Liver (tissue), 9 donors: ENCODE results near the gene ATIC. TPM values are rescaled to one million over a fixed set of nuclear protein-coding genes. Genes with fewer than 3 reads are reported as not detected.

Experiments used
- DNase-seq: peaks from one replicate; pipeline ENCODE4 v3.0.0-alpha.2; 2017; ENCODE audit warnings: low spot score
- H3K27ac ChIP-seq, 2 donors: one replicate each; pipeline ENCODE4 v1.7.0; 2013; ENCODE audit warnings: inconsistent platforms in 2 of 2, low read length in 2 of 2, control low read depth in 1 of 2, low read depth in 1 of 2, mild to moderate bottlenecking in 1 of 2
- H3K27me3 ChIP-seq, 4 donors: one replicate each; pipeline versions ENCODE4 v1.6.1 to v1.7.0; 2013; ENCODE audit warnings: low read length in 3 of 4, inconsistent platforms in 1 of 4, mild to moderate bottlenecking in 1 of 4, moderate library complexity in 1 of 4; ENCODE audit not compliant: control insufficient read depth in 4 of 4, insufficient read depth in 4 of 4
- H3K36me3 ChIP-seq, 4 donors: one replicate each; pipeline versions ENCODE4 v1.6.1 to v1.7.0; 2013; ENCODE audit warnings: low read length in 3 of 4, mild to moderate bottlenecking in 3 of 4, low read depth in 1 of 4, moderate library complexity in 1 of 4; ENCODE audit not compliant: control insufficient read depth in 4 of 4, insufficient read depth in 3 of 4
- H3K4me1 ChIP-seq, 4 donors: one replicate each; pipeline versions ENCODE4 v1.6.1 to v1.7.0; 2013; ENCODE audit warnings: low read length in 3 of 4, mild to moderate bottlenecking in 3 of 4, moderate library complexity in 1 of 4; ENCODE audit not compliant: control insufficient read depth in 4 of 4, insufficient read depth in 4 of 4
- H3K4me3 ChIP-seq, 3 donors: one replicate each; pipeline versions ENCODE4 v1.6.1 to v1.7.0; 2013; ENCODE audit warnings: low read length in 3 of 3, control low read depth in 1 of 3, low read depth in 1 of 3, mild to moderate bottlenecking in 1 of 3
- H3K9ac ChIP-seq, 2 donors: one replicate each; pipeline ENCODE4 v1.7.0; 2013; ENCODE audit warnings: low read length in 2 of 2, mild to moderate bottlenecking in 2 of 2, moderate library complexity in 2 of 2, control low read depth in 1 of 2, low read depth in 1 of 2
- H3K9me3 ChIP-seq, 4 donors: one replicate each; pipeline versions ENCODE4 v1.6.1 to v1.7.0; 2013; ENCODE audit warnings: low read length in 3 of 4; ENCODE audit not compliant: control insufficient read depth in 4 of 4
- EGR1 ChIP-seq, 2 donors: IDR thresholded peaks; 2 replicates each; pipeline ENCODE4 v1.6.1; 2016 to 2018; ENCODE audit warnings: antibody characterized with exemption in 2 of 2, low read depth in 2 of 2
- FOXA1 ChIP-seq: IDR thresholded peaks from 2 replicates; pipeline ENCODE4 v1.6.1; 2016; ENCODE audit warnings: antibody characterized with exemption
- GABPA ChIP-seq, 2 donors: IDR thresholded peaks in 1 of 2; conservative IDR thresholded peaks in 1 of 2; 2 replicates each; pipeline ENCODE4 v1.6.1; 2016; ENCODE audit warnings: antibody characterized with exemption in 2 of 2, mild to moderate bottlenecking in 1 of 2, moderate library complexity in 1 of 2
- HNF4A ChIP-seq, 2 donors: conservative IDR thresholded peaks; 2 replicates each; pipeline ENCODE4 v1.6.1; 2016; ENCODE audit warnings: antibody characterized with exemption in 2 of 2, mild to moderate bottlenecking in 2 of 2
- HNF4G ChIP-seq: IDR thresholded peaks from 2 replicates; pipeline ENCODE4 v1.6.1; 2016; ENCODE audit warnings: antibody characterized with exemption
- JUND ChIP-seq, 2 donors: IDR thresholded peaks; 2 replicates each; pipeline ENCODE4 v1.6.1; 2016; ENCODE audit warnings: antibody characterized with exemption in 2 of 2
- NR2F2 ChIP-seq: IDR thresholded peaks from 2 replicates; pipeline ENCODE4 v1.6.1; 2016; ENCODE audit warnings: antibody characterized with exemption
- RAD21 ChIP-seq, 2 donors: IDR thresholded peaks; 2 replicates each; pipeline ENCODE4 v1.6.1; 2016; ENCODE audit warnings: antibody characterized with exemption in 2 of 2, mild to moderate bottlenecking in 2 of 2
- SP1 ChIP-seq: IDR thresholded peaks from 2 replicates; pipeline ENCODE4 v1.6.1; 2018; ENCODE audit warnings: antibody characterized with exemption, mild to moderate bottlenecking
- TAF1 ChIP-seq: conservative IDR thresholded peaks from 2 replicates; pipeline ENCODE4 v1.6.1; 2016; ENCODE audit warnings: antibody characterized with exemption, mild to moderate bottlenecking
- YY1 ChIP-seq: IDR thresholded peaks from 2 replicates; pipeline ENCODE4 v1.6.1; 2016; ENCODE audit warnings: antibody characterized with exemption, mild to moderate bottlenecking
- WGBS: extraction: QIAGEN DNeasy Blood & Tissue Kit; methylation state at CpG from one replicate; pipeline ENCODE4 v1.1.7; 2013; 5-methylcytosine and 5-hydroxymethylcytosine counted together
- polyA plus RNA-seq, 2 donors: library from polyadenylated mRNA; stranded (reverse) in 1 of 2; unstranded in 1 of 2; fragments of 200-250 nt in 1 of 2; fragments of >200 nt in 1 of 2; fragmentation: Nextera tagmentation in 1 of 2; extraction: Ambion mirVana in 1 of 2; gene quantifications; one replicate each; pipeline versions ENCODE4 v1.2.1 to v1.2.3, GENCODE V29; 2013 to 2015
- total RNA-seq, 2 donors: library from RNA; depleted of rRNA; stranded (reverse); fragments of >200 nt; gene quantifications; one replicate each; pipeline ENCODE4 v1.2.3, GENCODE V29; 2014
- TF ChIP-seq, protein P1 (sequence below): IDR thresholded peaks from 2 replicates; pipeline ENCODE4 v1.6.1; 2016; ENCODE audit warnings: antibody characterized with exemption
- TF ChIP-seq, protein P2 (sequence below): IDR thresholded peaks from 2 replicates; pipeline ENCODE4 v1.6.1; 2016; ENCODE audit warnings: antibody characterized with exemption
- TF ChIP-seq, protein P3 (sequence below): IDR thresholded peaks from 2 replicates; pipeline ENCODE4 v1.6.1; 2016; ENCODE audit warnings: antibody characterized with exemption
- TF ChIP-seq, protein P4 (sequence below): fragments of 150-350 bp; IDR thresholded peaks from 2 replicates; pipeline ENCODE4 v1.5.1; 2017; ENCODE audit warnings: improper control_type of control experiment, low read depth, low read length; ENCODE audit not compliant: missing input control
- TF ChIP-seq, protein P5 (sequence below): IDR thresholded peaks from 2 replicates; pipeline ENCODE4 v1.6.1; 2016; ENCODE audit warnings: antibody characterized with exemption, mild to moderate bottlenecking
- donor health status: healthy.
- donor health status: healthy.
- donor health status: healthy.
- donor health status: healthy.
- donor health status: healthy.

Gene ATIC
- total and polyA plus RNA-seq, 4 donors, result 22.9 to 50.0 (median 36.0) TPM

DNA sequence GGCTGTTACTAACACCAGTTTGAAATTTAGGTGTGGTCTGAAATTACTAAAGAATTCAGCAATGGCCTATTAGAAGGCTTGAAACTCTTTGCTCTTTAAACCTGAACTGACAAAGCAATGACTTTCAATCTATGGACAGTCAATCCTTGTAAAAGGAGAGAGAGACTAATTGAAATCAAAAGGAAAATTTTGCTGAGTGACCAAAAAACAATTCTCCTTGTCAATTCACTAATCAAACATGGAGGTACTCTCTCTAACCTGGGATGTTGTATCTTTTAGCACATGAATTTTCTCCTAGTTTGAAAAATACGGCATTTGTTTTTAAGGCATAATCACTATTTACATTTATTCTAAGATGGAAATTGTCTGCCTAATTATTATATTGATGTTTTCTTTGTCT, 49.6 kb upstream of the ATIC start:
- TF ChIP-seq YY1 (no peak), NR2F2 (no peak), RAD21 (IDR thresholded peaks at IDR 0.05) (no peak), HNF4G (no peak), EGR1 (IDR thresholded peaks at IDR 0.05; ENCODE audit: low read depth in 2 of 2) (no peak), GABPA (IDR thresholded peaks at IDR 0.05 in 1 of 2, conservative IDR thresholded peaks at IDR 0.05 in 1 of 2) (no peak), HNF4A (conservative IDR thresholded peaks at IDR 0.05) (no peak), TAF1 (no peak)
- TF ChIP-seq, protein P1, sequence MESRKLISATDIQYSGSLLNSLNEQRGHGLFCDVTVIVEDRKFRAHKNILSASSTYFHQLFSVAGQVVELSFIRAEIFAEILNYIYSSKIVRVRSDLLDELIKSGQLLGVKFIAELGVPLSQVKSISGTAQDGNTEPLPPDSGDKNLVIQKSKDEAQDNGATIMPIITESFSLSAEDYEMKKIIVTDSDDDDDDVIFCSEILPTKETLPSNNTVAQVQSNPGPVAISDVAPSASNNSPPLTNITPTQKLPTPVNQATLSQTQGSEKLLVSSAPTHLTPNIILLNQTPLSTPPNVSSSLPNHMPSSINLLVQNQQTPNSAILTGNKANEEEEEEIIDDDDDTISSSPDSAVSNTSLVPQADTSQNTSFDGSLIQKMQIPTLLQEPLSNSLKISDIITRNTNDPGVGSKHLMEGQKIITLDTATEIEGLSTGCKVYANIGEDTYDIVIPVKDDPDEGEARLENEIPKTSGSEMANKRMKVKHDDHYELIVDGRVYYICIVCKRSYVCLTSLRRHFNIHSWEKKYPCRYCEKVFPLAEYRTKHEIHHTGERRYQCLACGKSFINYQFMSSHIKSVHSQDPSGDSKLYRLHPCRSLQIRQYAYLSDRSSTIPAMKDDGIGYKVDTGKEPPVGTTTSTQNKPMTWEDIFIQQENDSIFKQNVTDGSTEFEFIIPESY, result no peak
- TF ChIP-seq, protein P2, sequence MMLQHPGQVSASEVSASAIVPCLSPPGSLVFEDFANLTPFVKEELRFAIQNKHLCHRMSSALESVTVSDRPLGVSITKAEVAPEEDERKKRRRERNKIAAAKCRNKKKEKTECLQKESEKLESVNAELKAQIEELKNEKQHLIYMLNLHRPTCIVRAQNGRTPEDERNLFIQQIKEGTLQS, result no peak
- TF ChIP-seq, protein P3, sequence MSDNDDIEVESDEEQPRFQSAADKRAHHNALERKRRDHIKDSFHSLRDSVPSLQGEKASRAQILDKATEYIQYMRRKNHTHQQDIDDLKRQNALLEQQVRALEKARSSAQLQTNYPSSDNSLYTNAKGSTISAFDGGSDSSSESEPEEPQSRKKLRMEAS, result no peak
- TF ChIP-seq, protein P4, sequence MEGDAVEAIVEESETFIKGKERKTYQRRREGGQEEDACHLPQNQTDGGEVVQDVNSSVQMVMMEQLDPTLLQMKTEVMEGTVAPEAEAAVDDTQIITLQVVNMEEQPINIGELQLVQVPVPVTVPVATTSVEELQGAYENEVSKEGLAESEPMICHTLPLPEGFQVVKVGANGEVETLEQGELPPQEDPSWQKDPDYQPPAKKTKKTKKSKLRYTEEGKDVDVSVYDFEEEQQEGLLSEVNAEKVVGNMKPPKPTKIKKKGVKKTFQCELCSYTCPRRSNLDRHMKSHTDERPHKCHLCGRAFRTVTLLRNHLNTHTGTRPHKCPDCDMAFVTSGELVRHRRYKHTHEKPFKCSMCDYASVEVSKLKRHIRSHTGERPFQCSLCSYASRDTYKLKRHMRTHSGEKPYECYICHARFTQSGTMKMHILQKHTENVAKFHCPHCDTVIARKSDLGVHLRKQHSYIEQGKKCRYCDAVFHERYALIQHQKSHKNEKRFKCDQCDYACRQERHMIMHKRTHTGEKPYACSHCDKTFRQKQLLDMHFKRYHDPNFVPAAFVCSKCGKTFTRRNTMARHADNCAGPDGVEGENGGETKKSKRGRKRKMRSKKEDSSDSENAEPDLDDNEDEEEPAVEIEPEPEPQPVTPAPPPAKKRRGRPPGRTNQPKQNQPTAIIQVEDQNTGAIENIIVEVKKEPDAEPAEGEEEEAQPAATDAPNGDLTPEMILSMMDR, result no peak
- Histone ChIP-seq H3K27ac (no peak overlapping the region), H3K4me1 (no peaks in the 10 kb centered on the region), H3K9me3 (peaks cover 0 to 3% (median 0%) of the 10 kb centered on the region in 4 donors), H3K4me3 (no peak overlapping the region), H3K27me3 (no peaks in the 10 kb centered on the region), H3K9ac (no peak overlapping the region), H3K36me3 (no peaks in the 10 kb centered on the region)
- WGBS, result 95% methylated on average over 1 of the region's 1 CpG
- no peak for DNase-seq

DNA sequence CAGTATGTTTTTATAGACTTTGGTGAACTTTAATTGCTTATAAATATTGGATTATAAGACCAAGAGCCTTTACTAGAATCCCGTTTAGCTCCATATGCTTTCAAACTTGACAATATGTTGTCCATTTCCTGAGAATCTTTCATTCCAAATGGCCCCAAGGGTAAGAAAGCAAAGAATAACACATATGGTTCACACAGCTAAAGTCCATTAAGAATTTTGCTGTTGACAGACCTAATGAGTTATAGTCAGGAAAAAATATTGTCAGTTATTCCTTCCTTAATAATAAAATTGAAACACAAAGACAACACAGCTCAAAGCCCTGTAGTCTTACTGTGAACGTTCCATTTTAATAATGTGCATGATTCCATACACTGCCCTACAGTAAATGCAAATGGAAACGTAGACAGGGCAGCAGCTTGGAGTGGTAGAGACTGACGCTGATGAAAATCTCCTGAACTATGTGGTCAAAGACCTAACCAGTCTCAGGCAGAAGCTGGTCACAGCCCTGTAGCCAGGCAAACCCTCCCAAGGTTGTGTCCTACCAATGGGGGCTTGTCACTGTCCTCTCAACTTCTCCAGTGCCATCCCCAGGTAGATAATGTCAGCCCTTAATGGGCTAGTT, 49.0 kb upstream of the ATIC start:
- TF ChIP-seq EGR1 (IDR thresholded peaks at IDR 0.05; ENCODE audit: low read depth in 2 of 2) (no peak), FOXA1 (no peak), GABPA (IDR thresholded peaks at IDR 0.05 in 1 of 2, conservative IDR thresholded peaks at IDR 0.05 in 1 of 2) (no peak), HNF4G (no peak), RAD21 (IDR thresholded peaks at IDR 0.05) (no peak), JUND (IDR thresholded peaks at IDR 0.05) (no peak), SP1 (no peak), NR2F2 (no peak), YY1 (no peak)
- TF ChIP-seq, protein P2, result no peak
- TF ChIP-seq, protein P5, sequence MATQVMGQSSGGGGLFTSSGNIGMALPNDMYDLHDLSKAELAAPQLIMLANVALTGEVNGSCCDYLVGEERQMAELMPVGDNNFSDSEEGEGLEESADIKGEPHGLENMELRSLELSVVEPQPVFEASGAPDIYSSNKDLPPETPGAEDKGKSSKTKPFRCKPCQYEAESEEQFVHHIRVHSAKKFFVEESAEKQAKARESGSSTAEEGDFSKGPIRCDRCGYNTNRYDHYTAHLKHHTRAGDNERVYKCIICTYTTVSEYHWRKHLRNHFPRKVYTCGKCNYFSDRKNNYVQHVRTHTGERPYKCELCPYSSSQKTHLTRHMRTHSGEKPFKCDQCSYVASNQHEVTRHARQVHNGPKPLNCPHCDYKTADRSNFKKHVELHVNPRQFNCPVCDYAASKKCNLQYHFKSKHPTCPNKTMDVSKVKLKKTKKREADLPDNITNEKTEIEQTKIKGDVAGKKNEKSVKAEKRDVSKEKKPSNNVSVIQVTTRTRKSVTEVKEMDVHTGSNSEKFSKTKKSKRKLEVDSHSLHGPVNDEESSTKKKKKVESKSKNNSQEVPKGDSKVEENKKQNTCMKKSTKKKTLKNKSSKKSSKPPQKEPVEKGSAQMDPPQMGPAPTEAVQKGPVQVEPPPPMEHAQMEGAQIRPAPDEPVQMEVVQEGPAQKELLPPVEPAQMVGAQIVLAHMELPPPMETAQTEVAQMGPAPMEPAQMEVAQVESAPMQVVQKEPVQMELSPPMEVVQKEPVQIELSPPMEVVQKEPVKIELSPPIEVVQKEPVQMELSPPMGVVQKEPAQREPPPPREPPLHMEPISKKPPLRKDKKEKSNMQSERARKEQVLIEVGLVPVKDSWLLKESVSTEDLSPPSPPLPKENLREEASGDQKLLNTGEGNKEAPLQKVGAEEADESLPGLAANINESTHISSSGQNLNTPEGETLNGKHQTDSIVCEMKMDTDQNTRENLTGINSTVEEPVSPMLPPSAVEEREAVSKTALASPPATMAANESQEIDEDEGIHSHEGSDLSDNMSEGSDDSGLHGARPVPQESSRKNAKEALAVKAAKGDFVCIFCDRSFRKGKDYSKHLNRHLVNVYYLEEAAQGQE, result no peak
- Histone ChIP-seq H3K4me1 (no peaks in the 10 kb centered on the region), H3K9ac (no peak overlapping the region), H3K27me3 (no peaks in the 10 kb centered on the region), H3K36me3 (no peaks in the 10 kb centered on the region), H3K4me3 (no peak overlapping the region), H3K9me3 (peaks cover 0 to 3% (median 0%) of the 10 kb centered on the region in 4 donors), H3K27ac (no peak overlapping the region)
- 81% methylated on average over 4 of the region's 4 CpGs for WGBS
- DNase-seq, result no peak
